22Rv1 (cell line): ENCODE results near the gene FUCA1.

Source experiments
- H3K27ac ChIP-seq: fragments of 450-650 bp; 2 replicates; pipeline ENCODE4 v1.5.1; 2017
- ZFX ChIP-seq: fragments of 450-650 bp; IDR thresholded peaks from 2 replicates; pipeline ENCODE4 v1.6.1; 2017; ENCODE audit warnings: antibody characterized with exemption, borderline replicate concordance
- TF ChIP-seq, protein P1 (sequence below): fragments of 450-650 bp; IDR thresholded peaks from 2 replicates; pipeline ENCODE4 v1.5.1; 2017; ENCODE audit warnings: mild to moderate bottlenecking

The FUCA1 gene

DNA sequence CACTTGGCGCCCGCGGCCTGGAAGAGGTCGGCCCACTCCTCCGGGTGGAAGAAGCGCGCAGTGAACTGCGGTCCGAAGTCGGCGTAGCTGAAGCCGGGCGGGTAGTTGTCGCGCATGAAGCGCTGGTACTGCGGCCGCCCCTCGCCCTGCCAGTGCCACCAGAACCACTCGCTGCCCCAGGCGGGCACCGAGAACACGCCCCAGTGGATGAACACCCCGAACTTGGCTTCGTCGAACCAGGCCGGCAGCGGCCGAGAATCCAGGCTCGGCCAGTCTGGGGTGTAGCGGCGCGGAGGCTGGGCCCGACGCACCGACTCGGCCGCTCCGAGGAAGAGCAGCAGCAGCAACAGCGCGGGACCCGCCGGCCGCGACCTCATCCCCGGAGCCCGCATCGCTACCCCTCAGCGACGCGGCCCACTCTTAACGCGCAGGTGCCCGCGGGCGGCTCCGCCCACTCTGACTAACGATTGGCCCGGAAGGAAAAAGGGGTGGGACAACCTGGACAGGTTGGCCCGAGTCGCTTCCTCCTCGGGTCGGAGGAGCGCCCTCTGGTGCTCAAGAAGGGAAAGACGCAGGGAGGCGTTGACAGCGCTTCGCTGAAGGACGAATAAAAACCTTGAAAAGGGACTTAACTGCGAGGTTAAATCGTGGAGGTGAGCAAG is at the start of gene FUCA1:
FUCA1 (minus strand) TSS at position 396 of the 662 bp plus-strand sequence; CDS start at position 392, 4 bp downstream.
- TF ChIP-seq, protein P1, sequence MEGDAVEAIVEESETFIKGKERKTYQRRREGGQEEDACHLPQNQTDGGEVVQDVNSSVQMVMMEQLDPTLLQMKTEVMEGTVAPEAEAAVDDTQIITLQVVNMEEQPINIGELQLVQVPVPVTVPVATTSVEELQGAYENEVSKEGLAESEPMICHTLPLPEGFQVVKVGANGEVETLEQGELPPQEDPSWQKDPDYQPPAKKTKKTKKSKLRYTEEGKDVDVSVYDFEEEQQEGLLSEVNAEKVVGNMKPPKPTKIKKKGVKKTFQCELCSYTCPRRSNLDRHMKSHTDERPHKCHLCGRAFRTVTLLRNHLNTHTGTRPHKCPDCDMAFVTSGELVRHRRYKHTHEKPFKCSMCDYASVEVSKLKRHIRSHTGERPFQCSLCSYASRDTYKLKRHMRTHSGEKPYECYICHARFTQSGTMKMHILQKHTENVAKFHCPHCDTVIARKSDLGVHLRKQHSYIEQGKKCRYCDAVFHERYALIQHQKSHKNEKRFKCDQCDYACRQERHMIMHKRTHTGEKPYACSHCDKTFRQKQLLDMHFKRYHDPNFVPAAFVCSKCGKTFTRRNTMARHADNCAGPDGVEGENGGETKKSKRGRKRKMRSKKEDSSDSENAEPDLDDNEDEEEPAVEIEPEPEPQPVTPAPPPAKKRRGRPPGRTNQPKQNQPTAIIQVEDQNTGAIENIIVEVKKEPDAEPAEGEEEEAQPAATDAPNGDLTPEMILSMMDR = peak; percentile 96
- TF ChIP-seq ZFX = no peak
- H3K27ac ChIP-seq = peak within 1 kb of the TSS; percentile 70

DNA sequence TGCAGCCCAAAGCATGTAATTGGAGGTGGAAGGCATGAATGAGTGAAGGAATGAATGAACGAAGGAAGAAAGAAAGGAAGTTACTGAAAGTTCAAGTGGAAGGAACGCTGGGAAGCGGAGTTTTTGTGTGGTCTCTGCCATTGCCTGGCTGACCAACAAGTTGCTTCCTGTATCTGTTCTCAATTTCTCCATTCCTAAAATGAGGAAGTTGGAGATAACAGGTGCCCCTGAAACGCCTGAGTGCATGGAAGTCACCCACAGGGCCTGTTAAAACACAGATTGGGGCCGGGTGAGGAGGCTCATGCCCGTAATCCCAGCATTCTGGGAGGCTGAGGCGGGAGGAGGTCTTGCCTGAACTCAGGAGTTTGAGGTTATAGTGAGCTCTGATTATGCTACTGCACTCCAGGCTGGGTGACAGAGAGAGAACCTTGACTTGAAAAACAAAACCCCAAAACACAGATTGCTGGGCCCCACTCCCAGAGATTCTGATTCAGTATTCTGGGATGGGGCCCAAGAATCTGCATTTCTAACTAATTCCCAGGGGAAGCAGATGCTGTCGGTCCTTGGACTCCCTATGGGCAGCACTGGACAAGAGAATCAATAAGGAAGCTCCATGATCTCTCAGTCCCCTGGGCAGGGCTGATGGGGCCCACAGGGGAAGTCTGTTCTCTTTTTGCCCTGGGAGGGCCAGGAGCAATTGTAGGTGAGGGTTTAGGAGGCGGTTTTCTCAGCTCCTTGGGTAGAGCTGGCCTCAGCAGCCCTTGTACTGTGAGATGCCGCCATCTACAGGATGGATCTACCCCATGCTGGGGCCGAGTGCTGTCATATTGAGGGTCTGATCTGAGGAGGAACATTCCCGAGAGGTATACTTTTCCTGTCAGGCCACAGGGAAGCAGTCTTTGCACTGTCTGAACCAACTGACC is 48.4 kb upstream of the FUCA1 start:
- TF ChIP-seq, protein P1 = peak; percentile 73
- no peak for TF ChIP-seq ZFX
- H3K27ac ChIP-seq = no peak overlapping the region

DNA sequence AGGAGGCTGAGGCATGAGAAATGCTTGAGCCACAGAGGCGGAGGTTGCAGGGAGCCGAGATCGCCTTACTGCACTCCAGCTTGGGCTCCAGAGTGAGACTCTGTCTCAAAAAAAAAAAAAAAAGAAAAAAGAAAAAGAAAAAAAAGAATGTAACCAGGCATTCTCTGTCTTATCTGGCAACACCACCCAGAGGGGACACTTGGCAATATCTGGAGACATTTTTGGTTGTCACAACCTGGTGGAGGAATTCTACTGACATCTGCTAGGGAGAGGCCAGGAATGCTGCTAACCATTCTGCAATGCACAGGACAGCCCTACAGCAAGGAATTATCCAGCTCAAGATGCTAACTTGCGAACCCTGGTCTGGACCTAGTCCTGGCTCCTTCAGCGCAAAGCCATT is 47.4 kb upstream of the FUCA1 start:
- no peak for TF ChIP-seq ZFX
- TF ChIP-seq, protein P1 = no peak
- H3K27ac ChIP-seq = no peak overlapping the region

DNA sequence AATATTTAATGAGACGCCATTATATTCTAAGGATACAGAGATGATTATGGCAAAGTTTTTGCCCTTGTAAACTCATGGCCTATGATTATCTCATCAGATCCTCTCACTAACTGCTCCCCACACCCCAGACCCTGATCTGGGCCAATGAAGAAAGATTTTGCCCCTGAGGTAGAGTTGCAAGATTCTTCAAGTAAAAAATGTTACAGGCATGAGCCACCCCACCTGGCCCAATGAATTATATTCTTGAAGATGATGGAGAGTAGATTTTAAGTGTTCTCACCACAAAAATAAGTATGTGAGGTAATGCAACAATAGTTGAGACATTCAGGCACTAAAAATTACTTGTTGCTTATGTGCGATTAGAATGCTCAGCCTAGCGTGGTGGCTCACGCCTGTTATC is 46.8 kb upstream of the FUCA1 start:
- no peak overlapping the region for H3K27ac ChIP-seq
- TF ChIP-seq, protein P1 = no peak
- no peak for TF ChIP-seq ZFX

DNA sequence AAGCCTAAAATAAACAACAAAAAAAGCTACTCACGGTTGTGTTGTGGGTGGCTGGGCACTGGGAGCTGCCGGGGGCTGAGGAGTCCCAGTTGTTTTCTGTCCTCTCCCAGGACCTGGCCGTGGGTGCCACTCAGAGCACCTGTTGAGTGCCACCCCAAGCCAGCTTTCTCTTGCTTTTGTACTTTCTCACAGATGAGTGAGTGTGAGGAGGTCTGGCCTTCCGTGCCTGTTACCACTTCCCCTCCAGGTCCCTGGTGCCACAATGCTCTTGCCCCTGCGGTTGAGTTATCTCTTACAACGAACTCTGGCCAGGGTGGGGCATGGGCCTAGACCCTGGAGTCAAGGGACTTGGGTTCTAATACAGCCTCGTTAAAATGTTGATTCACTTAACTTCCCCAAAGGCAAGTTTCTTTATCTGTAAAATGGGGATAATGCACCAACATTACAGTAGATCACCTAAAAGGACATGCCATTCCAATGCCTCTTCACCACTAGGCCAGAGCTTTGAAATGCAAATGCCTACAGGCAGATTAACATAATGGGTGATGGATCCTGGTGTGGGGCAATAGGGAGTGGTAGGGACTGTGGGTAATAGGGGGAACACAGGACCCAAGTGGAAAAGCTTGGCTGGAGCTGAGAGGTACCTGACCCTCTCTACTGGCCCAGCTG is 45.3 kb upstream of the FUCA1 start, which contains the start of gene CNR2:
CNR2 (minus strand) TSS at position 151 of the 669 bp plus-strand sequence. CDS start 37,745 bp downstream, outside the sequence.
- H3K27ac ChIP-seq = no peak within 1 kb of the TSS

DNA sequence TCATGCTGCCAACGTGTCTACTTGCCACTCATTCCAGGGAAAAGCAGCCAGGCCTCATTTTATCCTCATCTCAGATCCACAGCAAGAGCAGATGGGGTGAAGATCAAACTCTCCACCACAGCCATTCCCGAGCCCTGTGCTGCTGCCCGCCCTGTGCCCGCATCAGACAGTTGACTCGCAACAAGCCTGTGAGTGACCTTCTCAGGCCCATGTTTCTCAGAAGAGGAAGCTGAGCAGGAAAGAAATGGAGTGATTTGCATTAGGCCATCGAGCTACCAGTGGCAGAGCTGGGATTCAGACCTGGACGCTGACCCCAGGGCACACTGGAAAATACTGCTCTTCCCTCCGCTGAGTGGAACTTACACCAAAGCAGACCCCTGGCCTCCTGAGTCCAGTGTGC is 43.8 kb upstream of the FUCA1 start:
- H3K27ac ChIP-seq = no peak overlapping the region
- TF ChIP-seq, protein P1 = no peak
- no peak for TF ChIP-seq ZFX

More for the DNA sequence above, 45.3 kb upstream of the FUCA1 start, which contains the start of gene CNR2:
- TF ChIP-seq, protein P1 = no peak
- TF ChIP-seq ZFX = no peak
